ENCODE measurements around the gene C3orf49.

The C3orf49 gene

GRCh38 chr3:63853106-63853505 lies 34.0 kb downstream of the C3orf49 start:
- H3K36me3 Mint-ChIP-seq (ENCODE audit: low read depth), result peaks cover 7% of the 10 kb centered on the region
- H3K27me3 Mint-ChIP-seq (ENCODE audit: low read depth), result no peaks in the 10 kb centered on the region
- no peak for TF ChIP-seq CTCF (IDR thresholded peaks at IDR 0.05; ENCODE audit: unreplicated experiment in 3 of 3)
- no peak overlapping the region for H3K27ac Mint-ChIP-seq
- no peaks in the 10 kb centered on the region for H3K4me1 Mint-ChIP-seq
- no peak overlapping the region for H3K4me3 Mint-ChIP-seq
- H3K9me3 Mint-ChIP-seq, result no peaks in the 10 kb centered on the region

GRCh38 chr3:63855333-63855940 lies 36.3 kb downstream of the C3orf49 start:
- Mint-ChIP-seq H3K27ac (no peak overlapping the region), H3K4me1 (no peaks in the 10 kb centered on the region), H3K4me3 (no peak overlapping the region), H3K27me3 (ENCODE audit: low read depth) (no peaks in the 10 kb centered on the region), H3K9me3 (no peaks in the 10 kb centered on the region), H3K36me3 (ENCODE audit: low read depth) (peaks cover 7% of the 10 kb centered on the region)
- no peak for TF ChIP-seq CTCF (IDR thresholded peaks at IDR 0.05; ENCODE audit: unreplicated experiment in 3 of 3)

GRCh38 chr3:63857311-63857710 lies 38.2 kb downstream of the C3orf49 start:
- TF ChIP-seq CTCF (IDR thresholded peaks at IDR 0.05; ENCODE audit: unreplicated experiment in 3 of 3), result no peak
- no peaks in the 10 kb centered on the region for H3K4me1 Mint-ChIP-seq
- H3K36me3 Mint-ChIP-seq (ENCODE audit: low read depth), result peaks cover 3% of the 10 kb centered on the region
- H3K27me3 Mint-ChIP-seq (ENCODE audit: low read depth), result no peaks in the 10 kb centered on the region
- H3K27ac Mint-ChIP-seq, result no peak overlapping the region
- H3K9me3 Mint-ChIP-seq, result no peaks in the 10 kb centered on the region
- H3K4me3 Mint-ChIP-seq, result no peak overlapping the region

- Mint-ChIP-seq H3K4me3 (peak overlapping the region; percentile 11 to 70 (median 34)), H3K36me3 (ENCODE audit: low read depth) (peaks cover 3% of the 10 kb centered on the region), H3K27me3 (ENCODE audit: low read depth) (no peaks in the 10 kb centered on the region), H3K9me3 (no peaks in the 10 kb centered on the region), H3K4me1 (peaks cover 17% of the 10 kb centered on the region), H3K27ac (peak overlapping the region in 1 of 3 experiments; percentile 23)
- TF ChIP-seq CTCF (IDR thresholded peaks at IDR 0.05; ENCODE audit: unreplicated experiment in 3 of 3), result no peak
Observed at GRCh38 chr3:63860776-63861175, 41.7 kb downstream of the C3orf49 start.

- Mint-ChIP-seq H3K4me1 (peaks cover 17% of the 10 kb centered on the region), H3K27ac (peak overlapping the region in 1 of 3 experiments; percentile 14), H3K4me3 (peak overlapping the region in 2 of 3 experiments; percentile 11 to 42), H3K36me3 (ENCODE audit: low read depth) (peaks cover 3% of the 10 kb centered on the region), H3K27me3 (ENCODE audit: low read depth) (no peaks in the 10 kb centered on the region), H3K9me3 (no peaks in the 10 kb centered on the region)
- TF ChIP-seq CTCF (IDR thresholded peaks at IDR 0.05; ENCODE audit: unreplicated experiment in 3 of 3), result no peak
Observed at GRCh38 chr3:63861306-63861705, 42.2 kb downstream of the C3orf49 start.

- Mint-ChIP-seq H3K4me1 (peaks cover 17% of the 10 kb centered on the region), H3K27ac (peak overlapping the region; percentile 71 to 98 (median 87)), H3K4me3 (peak overlapping the region; percentile 94 to 96 (median 94))
Observed at GRCh38 chr3:63862804-63863149, 43.7 kb downstream of the C3orf49 start.

More at GRCh38 chr3:63862804-63863149, 43.7 kb downstream of the C3orf49 start:
- Mint-ChIP-seq H3K27me3 (ENCODE audit: low read depth) (no peaks in the 10 kb centered on the region), H3K9me3 (no peaks in the 10 kb centered on the region), H3K36me3 (ENCODE audit: low read depth) (peaks cover 11% of the 10 kb centered on the region)
- no peak for TF ChIP-seq CTCF (IDR thresholded peaks at IDR 0.05; ENCODE audit: unreplicated experiment in 3 of 3)

Measured in nephron (organoid).